ENCODE measurements around the gene PCDHGA1.

GRCh38 chr5:141439411-141440141 is 109.3 kb downstream of the PCDHGA1 start:
- TF ChIP-seq, protein P1, sequence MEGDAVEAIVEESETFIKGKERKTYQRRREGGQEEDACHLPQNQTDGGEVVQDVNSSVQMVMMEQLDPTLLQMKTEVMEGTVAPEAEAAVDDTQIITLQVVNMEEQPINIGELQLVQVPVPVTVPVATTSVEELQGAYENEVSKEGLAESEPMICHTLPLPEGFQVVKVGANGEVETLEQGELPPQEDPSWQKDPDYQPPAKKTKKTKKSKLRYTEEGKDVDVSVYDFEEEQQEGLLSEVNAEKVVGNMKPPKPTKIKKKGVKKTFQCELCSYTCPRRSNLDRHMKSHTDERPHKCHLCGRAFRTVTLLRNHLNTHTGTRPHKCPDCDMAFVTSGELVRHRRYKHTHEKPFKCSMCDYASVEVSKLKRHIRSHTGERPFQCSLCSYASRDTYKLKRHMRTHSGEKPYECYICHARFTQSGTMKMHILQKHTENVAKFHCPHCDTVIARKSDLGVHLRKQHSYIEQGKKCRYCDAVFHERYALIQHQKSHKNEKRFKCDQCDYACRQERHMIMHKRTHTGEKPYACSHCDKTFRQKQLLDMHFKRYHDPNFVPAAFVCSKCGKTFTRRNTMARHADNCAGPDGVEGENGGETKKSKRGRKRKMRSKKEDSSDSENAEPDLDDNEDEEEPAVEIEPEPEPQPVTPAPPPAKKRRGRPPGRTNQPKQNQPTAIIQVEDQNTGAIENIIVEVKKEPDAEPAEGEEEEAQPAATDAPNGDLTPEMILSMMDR (IDR thresholded peaks at IDR 0.05) = no peak
- TF ChIP-seq POLR2A (IDR thresholded peaks at IDR 0.05) = no peak
